ENCODE results near the gene RNASET2.
A peak's percentile ranks its signal among the peaks of the same experiment; 100 is the strongest.
"Not testable (repeated sequence)": the region's sequence is repeated elsewhere in the genome, so short reads cannot be mapped to it uniquely, and the experiment has no call there.

RNASET2 gene

GRCh38 chr6:166969390-166970002, 13.1 kb upstream of the RNASET2 start:
- DNase-seq (ENCODE audit: low read depth), result peak; percentile 17

- no peak for DNase-seq (ENCODE audit: low read depth)
Measured at GRCh38 chr6:166966268-166966667, 9.9 kb upstream of the RNASET2 start.

GRCh38 chr6:166960609-166960978, 4.2 kb upstream of the RNASET2 start:
- DNase-seq (ENCODE audit: low read depth), result no peak

GRCh38 chr6:166959911-166960608, 3.7 kb upstream of the RNASET2 start:
- no peak for DNase-seq (ENCODE audit: low read depth)

- DNase-seq (ENCODE audit: low read depth), result peak; percentile 29
Measured at GRCh38 chr6:166958926-166959861, 2.8 kb upstream of the RNASET2 start.

GRCh38 chr6:166957805-166958076, 1.4 kb upstream of the RNASET2 start:
- no peak for DNase-seq (ENCODE audit: low read depth)

- DNase-seq (ENCODE audit: low read depth), result peak; percentile 27
Measured at GRCh38 chr6:166957087-166957804, 896 bp upstream of the RNASET2 start.

GRCh38 chr6:166955865-166956443, 396 bp downstream of the RNASET2 start:
- no peak for DNase-seq (ENCODE audit: low read depth)

GRCh38 chr6:166955121-166955864, 1.1 kb downstream of the RNASET2 start:
- DNase-seq (ENCODE audit: low read depth), result no peak

- no peak for DNase-seq (ENCODE audit: low read depth)
Measured at GRCh38 chr6:166954118-166954713, 2.1 kb downstream of the RNASET2 start.

- no peak for DNase-seq (ENCODE audit: low read depth)
Measured at GRCh38 chr6:166952567-166953486, 3.5 kb downstream of the RNASET2 start.

- DNase-seq (ENCODE audit: low read depth), result no peak
Measured at GRCh38 chr6:166952121-166952520, 4.2 kb downstream of the RNASET2 start.

GRCh38 chr6:166951670-166952060, 4.7 kb downstream of the RNASET2 start:
- DNase-seq (ENCODE audit: low read depth), result no peak

- DNase-seq (ENCODE audit: low read depth), result peak; percentile 59
Measured at GRCh38 chr6:166950892-166951669, 5.3 kb downstream of the RNASET2 start.

- peak; percentile 11 for DNase-seq (ENCODE audit: low read depth)
Measured at GRCh38 chr6:166950443-166950821, 5.9 kb downstream of the RNASET2 start.

GRCh38 chr6:166949528-166950442, 6.6 kb downstream of the RNASET2 start:
- peak; percentile 29 for DNase-seq (ENCODE audit: low read depth)

GRCh38 chr6:166948724-166949123, 7.6 kb downstream of the RNASET2 start:
- DNase-seq (ENCODE audit: low read depth), result not testable (repeated sequence)

- no peak for DNase-seq (ENCODE audit: low read depth)
Measured at GRCh38 chr6:166947251-166947650, 9.1 kb downstream of the RNASET2 start.

Measured in EH (cell line).